Mesenchymal stem cell (in vitro differentiated cells and primary cell): ENCODE data around the gene DCLK3.

Source experiments
- DNase-seq: peaks from one replicate; pipeline ENCODE4 v3.0.0-alpha.2; 2013
- H2AFZ ChIP-seq: one replicate; pipeline ENCODE4 v1.6.1; 2013; ENCODE audit warnings: low read depth, mild to moderate bottlenecking, control low read depth, inconsistent platforms, low read length, moderate library complexity
- H2AK5ac ChIP-seq: 2 replicates; pipeline ENCODE4 v1.6.1; 2013; ENCODE audit warnings: low read length, moderate library complexity, mild to moderate bottlenecking, inconsistent platforms; ENCODE audit not compliant: severe bottlenecking
- H2BK120ac ChIP-seq: one replicate; pipeline ENCODE4 v1.6.1; 2013; ENCODE audit warnings: low read depth, mild to moderate bottlenecking, inconsistent platforms, low read length, moderate library complexity
- H2BK12ac ChIP-seq, 2 experiments: one replicate each; pipeline ENCODE4 v1.6.1; 2013; ENCODE audit warnings: inconsistent platforms in 2 of 2, low read length in 2 of 2, mild to moderate bottlenecking in 2 of 2, moderate library complexity in 2 of 2, control low read depth in 1 of 2
- H2BK15ac ChIP-seq: one replicate; pipeline ENCODE4 v1.6.1; 2013; ENCODE audit warnings: mild to moderate bottlenecking, low read depth, inconsistent platforms; ENCODE audit not compliant: poor library complexity, severe bottlenecking
- H2BK5ac ChIP-seq: 2 replicates; pipeline ENCODE4 v1.6.1; 2013; ENCODE audit warnings: low read depth, mild to moderate bottlenecking, low read length, control low read depth, inconsistent platforms; ENCODE audit not compliant: poor library complexity, severe bottlenecking
- H3K14ac ChIP-seq, 2 experiments: one replicate each; pipeline ENCODE4 v1.6.1; 2013; ENCODE audit warnings: inconsistent platforms in 2 of 2, low read length in 2 of 2, control low read depth in 1 of 2, mild to moderate bottlenecking in 1 of 2, moderate library complexity in 1 of 2
- H3K18ac ChIP-seq, 2 experiments: one replicate each; pipeline ENCODE4 v1.6.1; 2013; ENCODE audit warnings: inconsistent platforms in 2 of 2, low read length in 2 of 2, control low read depth in 1 of 2, low read depth in 1 of 2, mild to moderate bottlenecking in 1 of 2
- H3K23ac ChIP-seq, 2 experiments: one replicate each; pipeline ENCODE4 v1.6.1; 2013; ENCODE audit warnings: inconsistent platforms in 2 of 2, low read length in 2 of 2, mild to moderate bottlenecking in 2 of 2, moderate library complexity in 2 of 2, control low read depth in 1 of 2
- H3K27ac ChIP-seq: 2 replicates; pipeline ENCODE4 v1.5.1; 2013; ENCODE audit warnings: mild to moderate bottlenecking, moderate library complexity, low read length, control low read depth, inconsistent platforms; ENCODE audit not compliant: poor library complexity, severe bottlenecking
- H3K27me3 ChIP-seq, 2 experiments: 2 replicates each; pipeline versions ENCODE4 v1.6.1 to v1.7.0; 2013; ENCODE audit warnings: low read length in 2 of 2, mild to moderate bottlenecking in 2 of 2, moderate library complexity in 2 of 2, control low read depth in 1 of 2, inconsistent platforms in 1 of 2; ENCODE audit not compliant: control insufficient read depth in 1 of 2, insufficient read depth in 1 of 2
- H3K36me3 ChIP-seq, 2 experiments: 2 replicates each; pipeline versions ENCODE4 v1.6.1 to v1.7.0; 2013; ENCODE audit warnings: low read length in 2 of 2, control low read depth in 1 of 2, inconsistent platforms in 1 of 2, low read depth in 1 of 2, mild to moderate bottlenecking in 1 of 2; ENCODE audit not compliant: insufficient read depth in 2 of 2, control insufficient read depth in 1 of 2
- H3K4ac ChIP-seq, 2 experiments: one replicate each; pipeline ENCODE4 v1.6.1; 2013; ENCODE audit warnings: inconsistent platforms in 2 of 2, low read length in 2 of 2, mild to moderate bottlenecking in 2 of 2, moderate library complexity in 2 of 2, control low read depth in 1 of 2, low read depth in 1 of 2
- H3K4me1 ChIP-seq: 2 replicates; pipeline ENCODE4 v1.6.1; 2013; ENCODE audit warnings: low read depth, low read length, control low read depth; ENCODE audit not compliant: control insufficient read depth, insufficient read depth
- H3K4me2 ChIP-seq: 2 replicates; pipeline ENCODE4 v1.6.1; 2013; ENCODE audit warnings: low read length, mild to moderate bottlenecking, inconsistent platforms; ENCODE audit not compliant: poor library complexity, severe bottlenecking
- H3K4me3 ChIP-seq, 2 experiments: 2 replicates each; pipeline versions ENCODE4 v1.5.1 to v1.7.0; 2013; ENCODE audit warnings: low read length in 2 of 2, mild to moderate bottlenecking in 2 of 2, control low read depth in 1 of 2, low read depth in 1 of 2; ENCODE audit not compliant: insufficient read depth in 1 of 2
- H3K79me1 ChIP-seq: replicated peaks from 2 replicates; pipeline ENCODE4 v1.6.1; 2013; ENCODE audit warnings: mild to moderate bottlenecking, control low read depth, low read length, inconsistent platforms; ENCODE audit not compliant: poor library complexity, severe bottlenecking
- H3K9ac ChIP-seq: 2 replicates; pipeline ENCODE4 v1.7.0; 2013; ENCODE audit warnings: mild to moderate bottlenecking, low read length, moderate library complexity
- H3K9me3 ChIP-seq: 2 replicates; pipeline ENCODE4 v1.7.0; 2013; ENCODE audit warnings: mild to moderate bottlenecking, low read length; ENCODE audit not compliant: control insufficient read depth
- H4K8ac ChIP-seq: one replicate; pipeline ENCODE4 v1.6.1; 2013; ENCODE audit warnings: inconsistent platforms, mild to moderate bottlenecking, low read length, moderate library complexity
- H4K91ac ChIP-seq: one replicate; pipeline ENCODE4 v1.6.1; 2013; ENCODE audit warnings: mild to moderate bottlenecking, low read length, inconsistent platforms
- WGBS: methylation state at CpG from one replicate; pipeline ENCODE4 v1.1.7; 2013; ENCODE audit warnings: mixed read lengths; 5-methylcytosine and 5-hydroxymethylcytosine counted together

Gene DCLK3

GRCh38 chr3:36678216-36679013 lies 85.9 kb downstream of the DCLK3 start:
- peaks cover 0 to 2% of the 10 kb centered on the region in 2 experiments for H3K36me3 ChIP-seq
- H2AK5ac ChIP-seq, result no peak overlapping the region
- no CpG with 5 or more reads among the region's 2 CpGs for WGBS
- H3K4me2 ChIP-seq, result no peak overlapping the region
- H3K4me3 ChIP-seq, result no peak overlapping the region
- no peak overlapping the region for H3K4ac ChIP-seq
- no peak overlapping the region for H2BK120ac ChIP-seq
- no peak overlapping the region for H3K14ac ChIP-seq
- peaks cover 12% of the 10 kb centered on the region for H3K9me3 ChIP-seq
- H4K8ac ChIP-seq, result no peak overlapping the region
- H3K23ac ChIP-seq, result no peak overlapping the region
- H3K79me1 ChIP-seq, result no peaks in the 10 kb centered on the region
- no peaks in the 10 kb centered on the region for H3K4me1 ChIP-seq
- H3K27ac ChIP-seq, result peak overlapping the region; percentile 85
- DNase-seq, result peak; percentile 53
- H2BK12ac ChIP-seq, result no peak overlapping the region
- H2BK5ac ChIP-seq, result peak overlapping the region; percentile 92
- H3K27me3 ChIP-seq, result no peaks in the 10 kb centered on the region
- no peak overlapping the region for H2AFZ ChIP-seq
- H4K91ac ChIP-seq, result no peak overlapping the region
- peak overlapping the region; percentile 83 for H3K9ac ChIP-seq
- no peak overlapping the region for H3K18ac ChIP-seq
- no peak overlapping the region for H2BK15ac ChIP-seq

DNA sequence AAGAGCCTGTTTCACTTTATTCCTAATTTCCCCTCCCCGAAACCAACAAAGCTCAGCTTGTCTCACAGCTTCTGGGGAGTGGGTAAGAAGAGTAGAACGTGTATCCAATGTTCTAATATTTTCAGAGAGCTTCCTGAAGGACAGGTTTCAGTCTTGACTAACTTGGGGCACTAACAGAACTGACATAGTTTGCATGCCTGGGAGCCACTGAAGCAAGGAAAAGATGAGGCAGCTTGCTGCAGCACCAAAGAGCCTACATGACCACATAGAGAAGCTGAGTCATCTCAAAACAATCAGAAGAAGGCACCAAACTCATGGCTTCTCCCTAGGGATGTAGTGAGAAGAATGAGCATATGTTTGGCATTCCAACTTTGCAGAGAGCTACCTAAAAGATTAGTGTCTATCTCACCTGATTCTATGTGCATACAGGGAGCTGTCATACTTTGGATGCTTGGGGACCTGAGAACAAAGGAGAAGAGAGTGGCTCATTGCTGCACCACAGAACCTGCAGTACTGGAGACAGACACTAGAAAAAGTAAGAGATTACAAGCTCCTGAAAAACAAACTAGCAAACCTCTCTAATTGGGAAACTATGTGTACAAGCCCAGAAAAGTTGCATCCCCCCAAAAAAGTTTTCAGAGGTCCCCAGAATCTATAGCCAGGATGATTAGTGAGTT lies 86.9 kb downstream of the DCLK3 start:
- 36% methylated on average over 2 of the region's 2 CpGs for WGBS
- Histone ChIP-seq H2BK120ac (no peak overlapping the region), H2AFZ (no peak overlapping the region), H2BK15ac (no peak overlapping the region), H2BK12ac (no peak overlapping the region), H3K14ac (no peak overlapping the region), H4K91ac (no peak overlapping the region), H3K36me3 (peaks cover 0 to 2% of the 10 kb centered on the region in 2 experiments), H2BK5ac (peak overlapping the region; percentile 92), H3K27me3 (no peaks in the 10 kb centered on the region), H3K27ac (peak overlapping the region; percentile 99), H3K9me3 (peaks cover 12% of the 10 kb centered on the region), H3K4ac (no peak overlapping the region), H3K79me1 (no peaks in the 10 kb centered on the region), H2AK5ac (no peak overlapping the region), H3K4me3 (peak overlapping the region in 1 of 2 experiments; percentile 33), H3K18ac (no peak overlapping the region), H3K4me2 (peak overlapping the region; percentile 46), H3K4me1 (no peaks in the 10 kb centered on the region), H3K23ac (no peak overlapping the region), H3K9ac (peak overlapping the region; percentile 48), H4K8ac (no peak overlapping the region)
- DNase-seq, result peak; percentile 88

- H3K9ac ChIP-seq, result no peak overlapping the region
- H2AK5ac ChIP-seq, result no peak overlapping the region
- H3K9me3 ChIP-seq, result peaks cover 12% of the 10 kb centered on the region
- H4K91ac ChIP-seq, result no peak overlapping the region
- H3K27ac ChIP-seq, result peak overlapping the region; percentile 77
- H3K79me1 ChIP-seq, result no peaks in the 10 kb centered on the region
- no peak overlapping the region for H3K4ac ChIP-seq
- H2BK120ac ChIP-seq, result no peak overlapping the region
- no peak overlapping the region for H2AFZ ChIP-seq
- H3K14ac ChIP-seq, result no peak overlapping the region
- DNase-seq, result no peak
- no peaks in the 10 kb centered on the region for H3K27me3 ChIP-seq
- no peak overlapping the region for H2BK15ac ChIP-seq
- H2BK12ac ChIP-seq, result no peak overlapping the region
- H3K4me3 ChIP-seq, result no peak overlapping the region
- whole genome bisulfite sequencing, result 62% methylated on average over 8 of the region's 11 CpGs
- no peaks in the 10 kb centered on the region for H3K4me1 ChIP-seq
- no peak overlapping the region for H4K8ac ChIP-seq
- no peak overlapping the region for H3K4me2 ChIP-seq
- no peak overlapping the region for H3K23ac ChIP-seq
- no peak overlapping the region for H3K18ac ChIP-seq
- H2BK5ac ChIP-seq, result no peak overlapping the region
- no peaks in the 10 kb centered on the region for H3K36me3 ChIP-seq
Measured at GRCh38 chr3:36674816-36675215, 89.5 kb downstream of the DCLK3 start.

DNA sequence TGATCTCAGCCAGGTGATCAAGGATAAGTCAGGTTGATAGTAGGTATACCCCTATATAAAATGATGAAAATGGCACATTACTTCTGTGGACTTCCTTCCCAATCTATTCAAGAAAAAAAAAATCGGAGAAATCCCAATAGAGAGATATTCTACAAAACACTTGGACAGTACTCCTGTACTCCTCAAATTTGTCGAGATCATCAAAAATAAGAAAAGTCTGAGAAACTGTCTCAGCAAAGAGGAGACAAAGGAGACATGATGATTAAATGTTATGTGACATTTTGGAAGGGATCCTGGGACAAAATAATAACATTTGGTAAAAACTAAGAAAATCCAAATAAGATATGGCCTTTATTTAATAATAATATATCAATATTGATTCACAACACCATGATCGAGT lies 94.6 kb downstream of the DCLK3 start:
- Histone ChIP-seq H3K18ac (no peak overlapping the region), H3K27ac (no peak overlapping the region), H3K4me2 (no peak overlapping the region), H3K79me1 (no peaks in the 10 kb centered on the region), H3K4me1 (no peaks in the 10 kb centered on the region), H3K9me3 (no peaks in the 10 kb centered on the region), H2BK15ac (no peak overlapping the region), H4K91ac (no peak overlapping the region), H2BK5ac (no peak overlapping the region), H3K27me3 (no peaks in the 10 kb centered on the region), H4K8ac (no peak overlapping the region), H3K14ac (no peak overlapping the region), H2AFZ (no peak overlapping the region), H2BK120ac (no peak overlapping the region), H2BK12ac (no peak overlapping the region), H3K4me3 (no peak overlapping the region), H3K23ac (no peak overlapping the region), H2AK5ac (no peak overlapping the region), H3K9ac (no peak overlapping the region), H3K36me3 (no peaks in the 10 kb centered on the region), H3K4ac (no peak overlapping the region)
- WGBS, result 83% methylated on average over 1 of the region's 3 CpGs
- DNase-seq, result no peak
